Keratinocyte (primary cell): Measurements from ENCODE around the gene NUP98. TPM values are rescaled to one million over a fixed set of nuclear protein-coding genes. Genes with fewer than 3 reads are reported as not detected.

ENCODE experiments used
- DNase-seq: peaks from one replicate; pipeline ENCODE4 v3.0.0-alpha.2; 2011; ENCODE audit warnings: low read depth, missing footprints, low spot score
- FAIRE-seq: peaks from 2 replicates; lab custom pipeline; 2011; peaks lifted over from hg19 to GRCh38; lab: Jason Lieb, UNC
- H2AFZ ChIP-seq: 2 replicates; pipeline ENCODE4 v1.6.0; 2012; ENCODE audit warnings: low read length, control low read depth, inconsistent platforms; ENCODE audit not compliant: control insufficient read depth
- H3K27ac ChIP-seq: 2 replicates; pipeline ENCODE4 v1.5.1; 2011; ENCODE audit warnings: low read length; ENCODE audit not compliant: control insufficient read depth, insufficient read depth
- H3K27me3 ChIP-seq: 3 replicates; pipeline ENCODE4 v1.6.0; 2011; ENCODE audit warnings: low read length; ENCODE audit not compliant: control insufficient read depth, insufficient read depth; ENCODE audit errors: extremely low read depth
- H3K36me3 ChIP-seq, 2 experiments: 2 replicates in 1 of 2; 3 replicates in 1 of 2; pipeline ENCODE4 v1.5.1; 2011; ENCODE audit warnings: low read length in 2 of 2, mild to moderate bottlenecking in 1 of 2; ENCODE audit not compliant: control insufficient read depth in 2 of 2, insufficient read depth in 2 of 2; ENCODE audit errors: extremely low read depth in 1 of 2
- H3K4me1 ChIP-seq: 3 replicates; pipeline ENCODE4 v1.5.1; 2011; ENCODE audit warnings: low read length; ENCODE audit not compliant: control insufficient read depth, insufficient read depth; ENCODE audit errors: extremely low read depth
- H3K4me2 ChIP-seq: 3 replicates; pipeline ENCODE4 v1.6.0; 2011; ENCODE audit warnings: low read depth, low read length; ENCODE audit not compliant: control insufficient read depth, insufficient read depth; ENCODE audit errors: extremely low read depth
- H3K4me3 ChIP-seq, 3 experiments: fragments of 200-600 bp in 1 of 3; sonication (generic) in 1 of 3; 2 replicates in 2 of 3; 3 replicates in 1 of 3; pipeline ENCODE4 v1.5.1; 2011 to 2016; ENCODE audit warnings: low read length in 3 of 3, mild to moderate bottlenecking in 3 of 3, control low read depth in 2 of 3, inconsistent platforms in 1 of 3, low read depth in 1 of 3, mixed read lengths in 1 of 3, mixed run types in 1 of 3, moderate library complexity in 1 of 3; ENCODE audit not compliant: control insufficient read depth in 2 of 3, insufficient read depth in 2 of 3; ENCODE audit errors: extremely low read depth in 1 of 3
- H3K79me2 ChIP-seq: 2 replicates; pipeline ENCODE4 v1.6.0; 2012; ENCODE audit warnings: low read length; ENCODE audit not compliant: control insufficient read depth, insufficient read depth
- H3K9ac ChIP-seq: 3 replicates; pipeline ENCODE4 v1.6.0; 2011; ENCODE audit warnings: low read length; ENCODE audit not compliant: control insufficient read depth, insufficient read depth; ENCODE audit errors: extremely low read depth
- H3K9me1 ChIP-seq: 3 replicates; pipeline ENCODE4 v1.6.0; 2011; ENCODE audit warnings: low read length; ENCODE audit not compliant: control insufficient read depth, insufficient read depth; ENCODE audit errors: extremely low read depth
- H3K9me3 ChIP-seq: 2 replicates; pipeline ENCODE4 v1.5.1; 2012; ENCODE audit warnings: low read depth, low read length; ENCODE audit not compliant: control insufficient read depth
- H4K20me1 ChIP-seq: 3 replicates; pipeline ENCODE4 v1.6.0; 2011; ENCODE audit warnings: low read length; ENCODE audit not compliant: control insufficient read depth, insufficient read depth; ENCODE audit errors: extremely low read depth
- CTCF ChIP-seq, 3 experiments: IDR thresholded peaks in 1 of 3; conservative IDR thresholded peaks in 1 of 3; optimal IDR thresholded peaks in 1 of 3; 2 replicates in 2 of 3; 3 replicates in 1 of 3; pipeline versions ENCODE3 to v1.5.1; 2011; ENCODE audit warnings: low read length in 3 of 3, mild to moderate bottlenecking in 3 of 3, moderate library complexity in 2 of 3, control low read depth in 1 of 3, inconsistent platforms in 1 of 3; ENCODE audit not compliant: insufficient read depth in 2 of 3; ENCODE audit errors: extremely low read depth in 1 of 3
- EZH2 ChIP-seq: IDR thresholded peaks from one replicate; pipeline ENCODE4 v1.6.1; 2012; ENCODE audit warnings: inconsistent platforms, mild to moderate bottlenecking, low read length, moderate library complexity
- dilution Hi-C: fragments of 300-500 bp; cut with MboI; formaldehyde crosslinking; loops from one replicate; pipeline ENCODE4 v1.7.0; 2020; ENCODE audit warnings: low sequenced_read_pairs; ENCODE audit not compliant: extremely low pct_ligation_motif_present
- polyA plus RNA-seq, 5 experiments: library from polyadenylated mRNA; depleted of rRNA in 3 of 5; stranded (reverse) in 3 of 5; stranded (forward) in 1 of 5; unstranded in 1 of 5; fragments of >200 nt; gene quantifications; 1 replicate in 1 of 5; 2 replicates in 3 of 5; 3 replicates in 1 of 5; pipeline versions ENCODE4 v1.2.1 to v1.2.3, GENCODE V29; 2011 to 2012; ENCODE audit warnings: missing spikeins in 2 of 5, low read depth in 1 of 5, low replicate concordance in 1 of 5

NUP98 gene
- polyA plus RNA-seq, 1 donor (not counting 4 experiments of a cell fraction or from before 2014, with no cell fraction given) = 66.9 TPM

- H3K4me3 ChIP-seq = no peak overlapping the region
- no peak overlapping the region for H3K27ac ChIP-seq
- H3K36me3 ChIP-seq = peaks cover 28% of the 10 kb centered on the region in 2 experiments
- no peak overlapping the region for H3K9ac ChIP-seq
- DNase-seq (no peak), FAIRE-seq (no peak)
- peaks cover 20% of the 10 kb centered on the region for H3K79me2 ChIP-seq
- H3K4me1 ChIP-seq = peaks cover 5% of the 10 kb centered on the region
- no peak for TF ChIP-seq CTCF (optimal IDR thresholded peaks at IDR 0.05 in 1 of 3, IDR thresholded peaks at IDR 0.05 in 1 of 3, conservative IDR thresholded peaks at IDR 0.05 in 1 of 3; ENCODE audit: extremely low read depth in 1 of 3, insufficient read depth in 2 of 3, low read length in 3 of 3)
- TF ChIP-seq EZH2 = no peak
- H3K9me3 ChIP-seq = no peaks in the 10 kb centered on the region
- no peak overlapping the region for H2AFZ ChIP-seq
- dilution Hi-C loops = no loop called here
- no peaks in the 10 kb centered on the region for H3K27me3 ChIP-seq
- peaks cover 3% of the 10 kb centered on the region for H3K9me1 ChIP-seq
- peaks cover under 1% of the 10 kb centered on the region for H4K20me1 ChIP-seq
- no peak overlapping the region for H3K4me2 ChIP-seq
Measured at GRCh38 chr11:3825473-3826154, 28.3 kb upstream of the NUP98 start.

- Histone ChIP-seq H3K27me3 (no peaks in the 10 kb centered on the region), H3K4me1 (peaks cover 10% of the 10 kb centered on the region), H2AFZ (no peak overlapping the region), H3K9me3 (no peaks in the 10 kb centered on the region), H3K4me3 (no peak overlapping the region), H3K9ac (no peak overlapping the region), H3K9me1 (peaks cover 3% of the 10 kb centered on the region), H3K27ac (no peak overlapping the region), H4K20me1 (no peaks in the 10 kb centered on the region), H3K79me2 (peaks cover 15% of the 10 kb centered on the region), H3K4me2 (no peak overlapping the region), H3K36me3 (peaks cover 24 to 26% of the 10 kb centered on the region in 2 experiments)
- TF ChIP-seq CTCF (optimal IDR thresholded peaks at IDR 0.05 in 1 of 3, IDR thresholded peaks at IDR 0.05 in 1 of 3, conservative IDR thresholded peaks at IDR 0.05 in 1 of 3; ENCODE audit: extremely low read depth in 1 of 3, insufficient read depth in 2 of 3, low read length in 3 of 3) = peak; percentile 66 to 75 (median 67)
- TF ChIP-seq EZH2 = no peak
- FAIRE-seq (peak; percentile 36), DNase-seq (no peak)
- dilution Hi-C loops = no loop called here
Measured at GRCh38 chr11:3824714-3825472, 27.5 kb upstream of the NUP98 start.
